ACC112 (cell line): ENCODE results near the gene HIGD2B.
"Not testable (repeated sequence)": the region's sequence is repeated elsewhere in the genome, so short reads cannot be mapped to it uniquely, and the experiment has no call there.

Experiments
- H2AFZ ChIP-seq: fragments of 200-600 bp; sonication (generic); one replicate; pipeline ENCODE4 v1.6.0; 2017; ENCODE audit warnings: antibody characterized with exemption, low read length; ENCODE audit not compliant: unreplicated experiment
- H3K27ac ChIP-seq: fragments of 200-600 bp; sonication (generic); 2 replicates; pipeline ENCODE4 v1.5.1; 2014; ENCODE audit warnings: low read depth, mild to moderate bottlenecking, antibody characterized with exemption, low read length, moderate library complexity
- H3K27me3 ChIP-seq: fragments of 200-600 bp; sonication (generic); 2 replicates; pipeline ENCODE4 v1.6.1; 2014; ENCODE audit warnings: mild to moderate bottlenecking, antibody characterized with exemption, low read length, moderate library complexity, mixed read lengths; ENCODE audit not compliant: insufficient read depth
- H3K36me3 ChIP-seq: fragments of 200-600 bp; sonication (generic); 2 replicates; pipeline ENCODE4 v1.6.1; 2016; ENCODE audit warnings: mild to moderate bottlenecking, antibody characterized with exemption, low read length, moderate library complexity, mixed read lengths; ENCODE audit not compliant: insufficient read depth
- H3K4me1 ChIP-seq: fragments of 200-600 bp; sonication (generic); one replicate; pipeline ENCODE4 v1.6.1; 2016; ENCODE audit warnings: low read length, mixed read lengths; ENCODE audit not compliant: insufficient read depth, unreplicated experiment, control insufficient read depth
- H3K4me3 ChIP-seq: fragments of 200-600 bp; sonication (generic); 2 replicates; pipeline ENCODE4 v1.5.1; 2014; ENCODE audit warnings: mild to moderate bottlenecking, low read depth, low read length
- H3K79me2 ChIP-seq: fragments of 200-600 bp; sonication (generic); one replicate; pipeline ENCODE4 v1.6.0; 2016; ENCODE audit warnings: low read length; ENCODE audit not compliant: control insufficient read depth, unreplicated experiment, insufficient read depth

The HIGD2B gene

GRCh38 chr15:72724028-72724427, 38.0 kb upstream of the HIGD2B start:
- H3K79me2 ChIP-seq, result no peaks in the 10 kb centered on the region
- no peak overlapping the region for H3K4me3 ChIP-seq
- H3K27ac ChIP-seq, result no peak overlapping the region
- no peak overlapping the region for H2AFZ ChIP-seq
- no peaks in the 10 kb centered on the region for H3K4me1 ChIP-seq
- H3K27me3 ChIP-seq, result no peaks in the 10 kb centered on the region
- H3K36me3 ChIP-seq, result no peaks in the 10 kb centered on the region

- no peak overlapping the region for H3K4me3 ChIP-seq
- H3K36me3 ChIP-seq, result no peaks in the 10 kb centered on the region
- no peak overlapping the region for H2AFZ ChIP-seq
- H3K27ac ChIP-seq, result no peak overlapping the region
- no peaks in the 10 kb centered on the region for H3K79me2 ChIP-seq
- H3K4me1 ChIP-seq, result no peaks in the 10 kb centered on the region
- no peaks in the 10 kb centered on the region for H3K27me3 ChIP-seq
Measured at GRCh38 chr15:72722071-72722696, 36.2 kb upstream of the HIGD2B start.

GRCh38 chr15:72708551-72709303, 22.7 kb upstream of the HIGD2B start:
- H3K36me3 ChIP-seq, H3K27me3 ChIP-seq, H3K4me3 ChIP-seq, H2AFZ ChIP-seq, H3K4me1 ChIP-seq, H3K79me2 ChIP-seq, H3K27ac ChIP-seq: not testable (repeated sequence)

DNA sequence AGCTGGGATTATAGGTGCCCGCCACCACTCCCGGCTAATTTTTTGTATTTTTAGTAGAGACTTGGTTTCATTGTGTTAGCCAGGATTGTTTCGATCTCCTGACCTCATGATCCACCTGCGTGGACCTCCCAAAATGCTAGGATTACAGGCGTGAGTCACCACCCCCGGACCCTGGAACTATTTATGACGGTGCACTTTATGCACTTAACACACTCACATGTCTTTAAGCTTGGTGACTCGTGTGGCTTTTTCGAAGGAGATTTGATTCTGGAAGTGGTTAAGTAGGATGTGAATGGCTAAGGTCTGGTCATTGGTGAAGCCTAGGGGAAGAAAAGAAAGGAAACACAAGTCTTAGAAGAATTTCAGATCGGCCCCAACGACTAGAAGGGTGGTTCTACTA, 20.3 kb upstream of the HIGD2B start:
- no peaks in the 10 kb centered on the region for H3K36me3 ChIP-seq
- no peak overlapping the region for H3K4me3 ChIP-seq
- no peak overlapping the region for H2AFZ ChIP-seq
- no peak overlapping the region for H3K27ac ChIP-seq
- no peaks in the 10 kb centered on the region for H3K27me3 ChIP-seq
- no peaks in the 10 kb centered on the region for H3K79me2 ChIP-seq
- no peaks in the 10 kb centered on the region for H3K4me1 ChIP-seq

DNA sequence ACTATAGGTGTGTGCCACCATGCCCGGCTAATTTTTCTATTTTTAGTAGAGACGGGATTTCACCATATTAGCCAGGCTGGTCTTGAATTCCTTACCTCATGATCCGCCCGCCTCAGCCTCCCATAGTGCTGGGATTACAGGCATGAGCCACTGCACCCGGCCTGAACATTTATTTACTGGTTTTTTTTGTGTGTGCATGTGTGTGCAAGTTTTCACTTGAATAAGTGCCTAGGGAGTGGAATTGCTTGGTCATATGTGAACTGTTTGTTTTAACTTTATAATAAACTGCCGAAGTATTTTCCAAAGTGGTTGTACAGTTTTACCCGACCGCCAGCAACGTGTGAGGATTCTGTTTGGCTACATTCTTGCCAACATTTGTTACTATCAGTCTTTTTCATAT, 14.1 kb upstream of the HIGD2B start:
- no peaks in the 10 kb centered on the region for H3K79me2 ChIP-seq
- no peaks in the 10 kb centered on the region for H3K36me3 ChIP-seq
- no peak overlapping the region for H3K4me3 ChIP-seq
- H3K27me3 ChIP-seq, result no peaks in the 10 kb centered on the region
- H3K4me1 ChIP-seq, result no peaks in the 10 kb centered on the region
- no peak overlapping the region for H3K27ac ChIP-seq
- no peak overlapping the region for H2AFZ ChIP-seq

- Histone ChIP-seq H3K36me3 (no peaks in the 10 kb centered on the region), H3K79me2 (no peaks in the 10 kb centered on the region), H3K4me3 (no peak overlapping the region), H3K4me1 (no peaks in the 10 kb centered on the region), H2AFZ (no peak overlapping the region), H3K27me3 (no peaks in the 10 kb centered on the region), H3K27ac (no peak overlapping the region)
Measured at GRCh38 chr15:72698938-72699337, 13.0 kb upstream of the HIGD2B start.

GRCh38 chr15:72690938-72691337, 5.0 kb upstream of the HIGD2B start:
- no peak overlapping the region for H3K27ac ChIP-seq
- H3K27me3 ChIP-seq, result no peaks in the 10 kb centered on the region

GRCh38 chr15:72688697-72689096, 2.7 kb upstream of the HIGD2B start:
- Histone ChIP-seq H3K27me3 (no peaks in the 10 kb centered on the region), H3K4me1 (peaks cover 5% of the 10 kb centered on the region), H3K4me3 (no peak overlapping the region), H3K27ac (no peak overlapping the region), H3K36me3 (no peaks in the 10 kb centered on the region), H3K79me2 (peaks cover 2% of the 10 kb centered on the region), H2AFZ (no peak overlapping the region)

More at GRCh38 chr15:72690938-72691337, 5.0 kb upstream of the HIGD2B start:
- H2AFZ ChIP-seq, result no peak overlapping the region
- no peak overlapping the region for H3K4me3 ChIP-seq
- no peaks in the 10 kb centered on the region for H3K36me3 ChIP-seq
- peaks cover 2% of the 10 kb centered on the region for H3K79me2 ChIP-seq
- no peaks in the 10 kb centered on the region for H3K4me1 ChIP-seq

DNA sequence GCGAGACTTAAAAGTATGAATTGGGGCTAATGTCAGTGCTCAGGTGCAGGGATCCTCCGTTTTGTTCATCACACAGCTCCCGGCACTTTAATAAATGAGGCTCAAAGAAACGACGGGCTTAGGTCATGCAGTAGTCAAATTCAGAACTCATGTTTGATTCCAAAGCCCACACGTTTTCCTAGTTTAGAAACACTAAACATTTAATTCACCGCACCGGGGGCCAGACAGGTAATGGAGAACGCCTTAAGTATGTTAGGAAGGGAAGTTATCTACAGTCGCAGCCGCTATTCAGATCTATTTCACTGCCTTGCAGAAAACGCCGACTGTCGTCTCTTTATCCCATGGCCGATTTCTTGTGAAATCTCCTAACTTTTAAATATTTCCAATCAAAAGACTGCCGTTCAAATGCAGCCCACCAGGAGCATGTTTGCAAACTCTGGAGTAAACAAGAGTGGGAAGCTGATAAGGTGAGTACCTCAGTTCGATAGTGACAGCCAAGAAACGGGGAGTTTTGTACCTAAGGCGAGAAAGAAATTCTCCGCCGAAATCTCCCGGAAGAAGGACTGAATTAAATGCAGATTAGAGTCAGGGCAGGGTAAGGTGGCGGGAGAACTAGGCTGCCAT, 569 bp downstream of the HIGD2B start:
- Histone ChIP-seq H3K27me3 (peaks cover 6% of the 10 kb centered on the region; the same call in 1 of the 2 replicates), H2AFZ (peak overlapping the region; percentile 100)

GRCh38 chr15:72682772-72683171, 3.2 kb downstream of the HIGD2B start:
- Histone ChIP-seq H2AFZ (no peak overlapping the region), H3K4me1 (peaks cover 5% of the 10 kb centered on the region), H3K27me3 (peaks cover 31% of the 10 kb centered on the region), H3K4me3 (no peak overlapping the region), H3K27ac (no peak overlapping the region), H3K36me3 (no peaks in the 10 kb centered on the region), H3K79me2 (no peaks in the 10 kb centered on the region)

More for the DNA sequence above, 569 bp downstream of the HIGD2B start:
- Histone ChIP-seq H3K79me2 (no peaks in the 10 kb centered on the region), H3K4me1 (peaks cover 5% of the 10 kb centered on the region), H3K4me3 (peak overlapping the region; percentile 95), H3K27ac (peak overlapping the region; percentile 76), H3K36me3 (no peaks in the 10 kb centered on the region)

DNA sequence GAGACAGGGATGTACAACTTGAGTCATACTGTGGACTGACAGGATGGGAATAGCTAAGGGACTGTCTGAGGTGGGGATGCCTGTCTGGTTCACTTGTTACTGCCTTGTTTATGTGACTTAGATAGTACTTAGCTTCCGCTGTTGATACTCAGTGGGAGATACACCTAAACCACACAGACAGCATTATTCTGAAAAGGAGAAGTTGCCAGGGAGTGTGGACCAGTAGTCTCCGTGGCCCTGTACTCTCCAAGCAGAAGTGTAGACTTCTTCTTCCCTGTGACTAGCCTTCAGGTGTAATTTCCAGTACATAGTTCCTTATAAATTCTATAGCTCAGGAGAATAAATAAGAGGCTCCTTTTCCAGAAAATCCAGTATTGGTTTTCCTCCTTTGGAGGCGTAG, 5.1 kb downstream of the HIGD2B start:
- Histone ChIP-seq H3K27me3 (peaks cover 36% of the 10 kb centered on the region), H3K4me1 (peaks cover 5% of the 10 kb centered on the region), H3K4me3 (no peak overlapping the region), H3K36me3 (no peaks in the 10 kb centered on the region), H3K27ac (no peak overlapping the region), H2AFZ (no peak overlapping the region), H3K79me2 (no peaks in the 10 kb centered on the region)
